ENCODE data around the gene GBX1.

GBX1 gene

GRCh38 chr7:151172273-151173141 is 5.0 kb upstream of the GBX1 start:
- Histone ChIP-seq H3K4me3 (ENCODE audit: low read length) (no peak overlapping the region), H3K27me3 (ENCODE audit: control insufficient read depth, low read length) (peaks cover 24% of the 10 kb centered on the region), H3K9me2 (replicated peaks; ENCODE audit: control insufficient read depth, low read length) (no peaks in the 10 kb centered on the region), H3K9me3 (ENCODE audit: control insufficient read depth, insufficient read depth, low read length) (no peaks in the 10 kb centered on the region), H3F3A (ENCODE audit: control insufficient read depth, insufficient read depth) (no peaks in the 10 kb centered on the region), H3K79me2 (ENCODE audit: control insufficient read depth, low read length) (no peaks in the 10 kb centered on the region), H3K4me1 (ENCODE audit: control insufficient read depth, low read length) (no peaks in the 10 kb centered on the region), H3K36me3 (ENCODE audit: control insufficient read depth, low read length) (no peaks in the 10 kb centered on the region), H3K27ac (ENCODE audit: low read depth, low read length) (no peak overlapping the region), H3K4me2 (ENCODE audit: low read length) (no peak overlapping the region), H4K20me1 (ENCODE audit: control insufficient read depth, insufficient read depth, low read depth, low read length) (no peaks in the 10 kb centered on the region)
- TF ChIP-seq CTCF (IDR thresholded peaks at IDR 0.05; ENCODE audit: low read depth, low read length, poor library complexity, severe bottlenecking) = peak; percentile 100
- no peak for TF ChIP-seq EZH2phosphoT487 (IDR thresholded peaks at IDR 0.05; ENCODE audit: borderline replicate concordance, low read length)

- Histone ChIP-seq H3K4me1 (ENCODE audit: control insufficient read depth, low read length) (no peaks in the 10 kb centered on the region), H3K27me3 (ENCODE audit: control insufficient read depth, low read length) (peaks cover 49% of the 10 kb centered on the region), H3K9me2 (replicated peaks; ENCODE audit: control insufficient read depth, low read length) (no peaks in the 10 kb centered on the region), H3K4me3 (ENCODE audit: low read length) (no peak overlapping the region), H3K27ac (ENCODE audit: low read depth, low read length) (no peak overlapping the region), H3K36me3 (ENCODE audit: control insufficient read depth, low read length) (no peaks in the 10 kb centered on the region), H3F3A (ENCODE audit: control insufficient read depth, insufficient read depth) (no peaks in the 10 kb centered on the region), H3K4me2 (ENCODE audit: low read length) (no peak overlapping the region), H3K9me3 (ENCODE audit: control insufficient read depth, insufficient read depth, low read length) (no peaks in the 10 kb centered on the region), H4K20me1 (ENCODE audit: control insufficient read depth, insufficient read depth, low read depth, low read length) (no peaks in the 10 kb centered on the region), H3K79me2 (ENCODE audit: control insufficient read depth, low read length) (no peaks in the 10 kb centered on the region)
- TF ChIP-seq CTCF (IDR thresholded peaks at IDR 0.05; ENCODE audit: low read depth, low read length, poor library complexity, severe bottlenecking) (no peak), EZH2phosphoT487 (IDR thresholded peaks at IDR 0.05; ENCODE audit: borderline replicate concordance, low read length) (no peak)
Measured at GRCh38 chr7:151168787-151169162, 1.3 kb upstream of the GBX1 start.

GRCh38 chr7:151168003-151168786 is 701 bp upstream of the GBX1 start:
- H3K4me1 ChIP-seq (ENCODE audit: control insufficient read depth, low read length) = no peaks in the 10 kb centered on the region
- H3K27me3 ChIP-seq (ENCODE audit: control insufficient read depth, low read length) = peaks cover 50% of the 10 kb centered on the region
- H4K20me1 ChIP-seq (ENCODE audit: control insufficient read depth, insufficient read depth, low read depth, low read length) = no peaks in the 10 kb centered on the region
- no peak overlapping the region; the same call in 1 of the 2 replicates for H3K4me2 ChIP-seq (ENCODE audit: low read length)
- no peaks in the 10 kb centered on the region for H3K9me2 ChIP-seq (replicated peaks; ENCODE audit: control insufficient read depth, low read length)
- no peak overlapping the region for H3K27ac ChIP-seq (ENCODE audit: low read depth, low read length)
- H3K4me3 ChIP-seq (ENCODE audit: low read length) = no peak overlapping the region
- H3K9me3 ChIP-seq (ENCODE audit: control insufficient read depth, insufficient read depth, low read length) = no peaks in the 10 kb centered on the region
- no peaks in the 10 kb centered on the region for H3F3A ChIP-seq (ENCODE audit: control insufficient read depth, insufficient read depth)
- no peaks in the 10 kb centered on the region for H3K79me2 ChIP-seq (ENCODE audit: control insufficient read depth, low read length)
- TF ChIP-seq EZH2phosphoT487 (IDR thresholded peaks at IDR 0.05; ENCODE audit: borderline replicate concordance, low read length) (no peak; the same call in 1 of the 2 replicates), CTCF (IDR thresholded peaks at IDR 0.05; ENCODE audit: low read depth, low read length, poor library complexity, severe bottlenecking) (peak; percentile 64)
- H3K36me3 ChIP-seq (ENCODE audit: control insufficient read depth, low read length) = no peaks in the 10 kb centered on the region

Data from DOHH2 (cell line).